HFFc6 (cell line): ENCODE measurements around the gene METTL15. TPM values are rescaled to one million over a fixed set of nuclear protein-coding genes. Genes with fewer than 3 reads are reported as not detected.
"Not testable (repeated sequence)": the region's sequence is repeated elsewhere in the genome, so short reads cannot be mapped to it uniquely, and the experiment has no call there.

ENCODE experiments used
- DNase-seq: peaks from one replicate; pipeline ENCODE4 v3.0.0-alpha.2; 2018
- H3K27ac Mint-ChIP-seq: 2 replicates; pipeline ENCODE4 v1.8.0; 2020; ENCODE audit warnings: mild to moderate bottlenecking, mixed read lengths
- H3K27me3 Mint-ChIP-seq: 2 replicates; pipeline ENCODE4 v1.8.0; 2021; ENCODE audit warnings: mild to moderate bottlenecking, moderate library complexity, mixed read lengths; ENCODE audit not compliant: insufficient read depth
- H3K36me3 Mint-ChIP-seq: 2 replicates; pipeline ENCODE4 v1.8.0; 2021; ENCODE audit warnings: low read depth, mixed read lengths
- H3K4me1 Mint-ChIP-seq: 2 replicates; pipeline ENCODE4 v1.8.0; 2020; ENCODE audit warnings: low read depth, mixed read lengths
- H3K4me3 Mint-ChIP-seq: 2 replicates; pipeline ENCODE4 v1.8.0; 2020; ENCODE audit warnings: mild to moderate bottlenecking, moderate library complexity, mixed read lengths
- H3K9me3 Mint-ChIP-seq: 2 replicates; pipeline ENCODE4 v1.8.0; 2020; ENCODE audit warnings: mild to moderate bottlenecking, mixed read lengths
- CTCF ChIP-seq: fragments of 200-600 bp; sonication (generic); IDR thresholded peaks from 2 replicates; pipeline ENCODE4 v1.5.0; 2021; ENCODE audit warnings: antibody characterized with exemption, mild to moderate bottlenecking
- total RNA-seq, 6 experiments: library from RNA; stranded (reverse); fragmentation: NEBNext Ultra II Directional; extraction: Animal tissue kit (Norgen Biotek cat#: 25700); gene quantifications; 2 replicates in 1 of 6; 3 replicates in 5 of 6; pipeline ENCODE4 v1.2.3, GENCODE V29; 2021

METTL15 gene
- total RNA-seq, 6 experiments from 2014 or later = 11.0 to 14.1 (median 12.4) TPM

- no peak for DNase-seq
- no peak for TF ChIP-seq CTCF
- H3K36me3 Mint-ChIP-seq = peaks cover 4% of the 10 kb centered on the region; the same call in 1 of the 2 replicates
- H3K4me1 Mint-ChIP-seq = peaks cover 23% of the 10 kb centered on the region
- no peaks in the 10 kb centered on the region for H3K9me3 Mint-ChIP-seq
- H3K27me3 Mint-ChIP-seq = no peaks in the 10 kb centered on the region
- H3K27ac Mint-ChIP-seq = no peak overlapping the region
- H3K4me3 Mint-ChIP-seq = no peak overlapping the region
Measured at GRCh38 chr11:28350216-28350615, 242.0 kb downstream of the METTL15 start.

GRCh38 chr11:28353991-28354390 is 245.8 kb downstream of the METTL15 start:
- no peak overlapping the region for H3K27ac Mint-ChIP-seq
- H3K27me3 Mint-ChIP-seq = no peaks in the 10 kb centered on the region

GRCh38 chr11:28366549-28367346 is 258.6 kb downstream of the METTL15 start:
- DNase-seq = no peak
- H3K27me3 Mint-ChIP-seq = no peaks in the 10 kb centered on the region
- no peak overlapping the region for H3K4me3 Mint-ChIP-seq
- peaks cover 27% of the 10 kb centered on the region for H3K9me3 Mint-ChIP-seq
- peaks cover 8% of the 10 kb centered on the region; the same call in 1 of the 2 replicates for H3K4me1 Mint-ChIP-seq
- peaks cover 51% of the 10 kb centered on the region for H3K36me3 Mint-ChIP-seq
- no peak for TF ChIP-seq CTCF
- no peak overlapping the region for H3K27ac Mint-ChIP-seq

More at GRCh38 chr11:28353991-28354390, 245.8 kb downstream of the METTL15 start:
- H3K9me3 Mint-ChIP-seq = no peaks in the 10 kb centered on the region
- no peak for TF ChIP-seq CTCF
- no peaks in the 10 kb centered on the region for H3K4me1 Mint-ChIP-seq
- no peak for DNase-seq
- H3K4me3 Mint-ChIP-seq = no peak overlapping the region
- peaks cover 4% of the 10 kb centered on the region; the same call in 1 of the 2 replicates for H3K36me3 Mint-ChIP-seq

GRCh38 chr11:28378095-28378494 is 269.9 kb downstream of the METTL15 start:
- not testable (repeated sequence) for H3K4me1 Mint-ChIP-seq, H3K4me3 Mint-ChIP-seq

More at GRCh38 chr11:28378095-28378494, 269.9 kb downstream of the METTL15 start:
- not testable (repeated sequence) for H3K27ac Mint-ChIP-seq, DNase-seq, H3K27me3 Mint-ChIP-seq, H3K9me3 Mint-ChIP-seq
- H3K36me3 Mint-ChIP-seq = peaks cover 30% of the 10 kb centered on the region

Other genes starting within 250 kb of the METTL15 start
- 10 to 100 TPM; 13.1 to 25.4 (median 22.4) TPM for gene KIF18A, start 232 bp upstream of the METTL15 start, total RNA-seq